Measurements from ENCODE around the gene CHPF. TPM values are rescaled to one million over a fixed set of nuclear protein-coding genes. Genes with fewer than 3 reads are reported as not detected.

Gene CHPF
- total RNA-seq, 2 donors from 2014 or later = 14.0 to 27.6 TPM

GRCh38 chr2:219548990-219549389, 5.4 kb upstream of the CHPF start:
- peaks cover 21% of the 10 kb centered on the region for H3K27me3 Mint-ChIP-seq
- no peak overlapping the region for H3K27ac Mint-ChIP-seq
- no peaks in the 10 kb centered on the region for H3K36me3 Mint-ChIP-seq (ENCODE audit: low read depth)
- H3K9me3 Mint-ChIP-seq = no peaks in the 10 kb centered on the region
- H3K4me1 Mint-ChIP-seq = peaks cover 11% of the 10 kb centered on the region
- no peak for ATAC-seq (replicated peaks)
- H3K4me3 Mint-ChIP-seq = no peak overlapping the region

- no peaks in the 10 kb centered on the region for H3K36me3 Mint-ChIP-seq (ENCODE audit: low read depth)
These were observed 4.0 kb upstream of the CHPF start for GRCh38 chr2:219547621-219548020.

GRCh38 chr2:219545943-219546352, 2.3 kb upstream of the CHPF start:
- no peak for ATAC-seq (replicated peaks)
- Mint-ChIP-seq H3K36me3 (ENCODE audit: low read depth) (peaks cover 7% of the 10 kb centered on the region), H3K9me3 (no peaks in the 10 kb centered on the region), H3K4me1 (peaks cover 9% of the 10 kb centered on the region), H3K27ac (no peak overlapping the region), H3K27me3 (peaks cover 8% of the 10 kb centered on the region), H3K4me3 (no peak overlapping the region)

More at GRCh38 chr2:219547621-219548020, 4.0 kb upstream of the CHPF start:
- no peaks in the 10 kb centered on the region for H3K9me3 Mint-ChIP-seq
- no peak overlapping the region for H3K4me3 Mint-ChIP-seq
- H3K4me1 Mint-ChIP-seq = peaks cover 11% of the 10 kb centered on the region
- ATAC-seq (replicated peaks) = no peak
- H3K27me3 Mint-ChIP-seq = peaks cover 14% of the 10 kb centered on the region
- no peak overlapping the region for H3K27ac Mint-ChIP-seq

GRCh38 chr2:219545295-219545942, 1.8 kb upstream of the CHPF start:
- Mint-ChIP-seq H3K4me1 (peaks cover 6% of the 10 kb centered on the region), H3K36me3 (ENCODE audit: low read depth) (peaks cover 12% of the 10 kb centered on the region), H3K9me3 (no peaks in the 10 kb centered on the region), H3K27ac (peak overlapping the region; percentile 75), H3K27me3 (peaks cover 5% of the 10 kb centered on the region), H3K4me3 (peak overlapping the region; percentile 84)
- no peak for ATAC-seq (replicated peaks)

GRCh38 chr2:219544567-219544966, 958 bp upstream of the CHPF start:
- ATAC-seq (replicated peaks) = no peak
- peaks cover 20% of the 10 kb centered on the region for H3K36me3 Mint-ChIP-seq (ENCODE audit: low read depth)
- peak overlapping the region; percentile 84 for H3K4me3 Mint-ChIP-seq
- H3K9me3 Mint-ChIP-seq = no peaks in the 10 kb centered on the region
- peaks cover 6% of the 10 kb centered on the region for H3K4me1 Mint-ChIP-seq
- peak overlapping the region; percentile 75 for H3K27ac Mint-ChIP-seq
- peaks cover 5% of the 10 kb centered on the region for H3K27me3 Mint-ChIP-seq

GRCh38 chr2:219542931-219543595, 546 bp downstream of the CHPF start:
- no peaks in the 10 kb centered on the region for H3K27me3 Mint-ChIP-seq
- H3K9me3 Mint-ChIP-seq = no peaks in the 10 kb centered on the region
- H3K36me3 Mint-ChIP-seq (ENCODE audit: low read depth) = peaks cover 32% of the 10 kb centered on the region
- H3K27ac Mint-ChIP-seq = peak overlapping the region; percentile 55
- ATAC-seq (replicated peaks) = peak; percentile 58
- peak overlapping the region; percentile 84 for H3K4me3 Mint-ChIP-seq
- H3K4me1 Mint-ChIP-seq = peaks cover 6% of the 10 kb centered on the region

- Mint-ChIP-seq H3K27me3 (no peaks in the 10 kb centered on the region), H3K4me3 (peak overlapping the region; percentile 84), H3K4me1 (peaks cover 6% of the 10 kb centered on the region), H3K36me3 (ENCODE audit: low read depth) (peaks cover 32% of the 10 kb centered on the region), H3K27ac (no peak overlapping the region), H3K9me3 (no peaks in the 10 kb centered on the region)
- ATAC-seq (replicated peaks) = peak; percentile 54
These were observed 1.9 kb downstream of the CHPF start for GRCh38 chr2:219541611-219542180.

GRCh38 chr2:219540784-219541504, 2.7 kb downstream of the CHPF start:
- H3K27me3 Mint-ChIP-seq = no peaks in the 10 kb centered on the region
- H3K4me1 Mint-ChIP-seq = peaks cover 6% of the 10 kb centered on the region
- no peak overlapping the region for H3K27ac Mint-ChIP-seq
- ATAC-seq (replicated peaks) = no peak
- H3K36me3 Mint-ChIP-seq (ENCODE audit: low read depth) = peaks cover 32% of the 10 kb centered on the region
- H3K4me3 Mint-ChIP-seq = peak overlapping the region; percentile 84
- no peaks in the 10 kb centered on the region for H3K9me3 Mint-ChIP-seq

GRCh38 chr2:219539926-219540678, 3.5 kb downstream of the CHPF start:
- Mint-ChIP-seq H3K9me3 (no peaks in the 10 kb centered on the region), H3K27ac (no peak overlapping the region), H3K36me3 (ENCODE audit: low read depth) (peaks cover 32% of the 10 kb centered on the region), H3K4me1 (peaks cover 6% of the 10 kb centered on the region), H3K4me3 (no peak overlapping the region), H3K27me3 (peaks cover 5% of the 10 kb centered on the region)
- ATAC-seq (replicated peaks) = no peak

GRCh38 chr2:219538956-219539788, 4.4 kb downstream of the CHPF start:
- H3K27ac Mint-ChIP-seq = no peak overlapping the region

GRCh38 chr2:219538504-219538951, 5.1 kb downstream of the CHPF start:
- no peaks in the 10 kb centered on the region for H3K9me3 Mint-ChIP-seq
- H3K4me3 Mint-ChIP-seq = no peak overlapping the region
- peaks cover 32% of the 10 kb centered on the region for H3K36me3 Mint-ChIP-seq (ENCODE audit: low read depth)

More at GRCh38 chr2:219538956-219539788, 4.4 kb downstream of the CHPF start:
- ATAC-seq (replicated peaks) = no peak
- Mint-ChIP-seq H3K9me3 (no peaks in the 10 kb centered on the region), H3K4me1 (no peaks in the 10 kb centered on the region), H3K36me3 (ENCODE audit: low read depth) (peaks cover 32% of the 10 kb centered on the region), H3K4me3 (no peak overlapping the region), H3K27me3 (peaks cover 5% of the 10 kb centered on the region)

GRCh38 chr2:219537657-219538488, 5.7 kb downstream of the CHPF start:
- Mint-ChIP-seq H3K27ac (no peak overlapping the region), H3K9me3 (no peaks in the 10 kb centered on the region), H3K4me3 (no peak overlapping the region), H3K4me1 (no peaks in the 10 kb centered on the region), H3K27me3 (peaks cover 9% of the 10 kb centered on the region), H3K36me3 (ENCODE audit: low read depth) (peaks cover 32% of the 10 kb centered on the region)
- no peak for ATAC-seq (replicated peaks)

More at GRCh38 chr2:219538504-219538951, 5.1 kb downstream of the CHPF start:
- ATAC-seq (replicated peaks) = no peak
- no peaks in the 10 kb centered on the region for H3K4me1 Mint-ChIP-seq
- H3K27me3 Mint-ChIP-seq = peaks cover 6% of the 10 kb centered on the region
- no peak overlapping the region for H3K27ac Mint-ChIP-seq

Data from activated T-helper 17 cell treated with anti-CD3 and anti-CD28 coated beads, Interleukin-2, amount 50 U/mL, for 72 hours (primary cell).